WTC11 (cell line): ENCODE results near the gene C19orf53. TPM values are rescaled to one million over a fixed set of nuclear protein-coding genes. Genes with fewer than 3 reads are reported as not detected.
A peak's percentile ranks its signal among the peaks of the same experiment; 100 is the strongest.

ENCODE experiments used
- ATAC-seq: fragments of 200-7000 bp; cut with Tn5 transposase; 2 replicates; pipeline ENCODE4 v1.10.0; 2021; ENCODE audit warnings: mild to moderate bottlenecking, moderate library complexity
- CTCF ChIA-PET: fragments of 300-600 bp; sonication (Branson Sonifier 250); formaldehyde crosslinking; loops from one replicate; lab custom pipeline; 2021; ENCODE audit warnings: antibody characterized with exemption; lab: Charles Lee
- POLR2A ChIA-PET: fragments of 350-600 bp; sonication (Branson Sonifier 250); formaldehyde crosslinking; loops from one replicate; lab custom pipeline; 2021; ENCODE audit warnings: antibody characterized with exemption; lab: Charles Lee
- DNase-seq: peaks from one replicate; pipeline ENCODE4 v3.0.0; 2021; ENCODE audit warnings: low spot score
- H3K27ac Mint-ChIP-seq: 2 replicates; pipeline ENCODE4 v1.8.0; 2021; ENCODE audit warnings: mixed read lengths
- H3K27me3 Mint-ChIP-seq: 2 replicates; pipeline ENCODE4 v1.8.0; 2021; ENCODE audit warnings: low read depth, mild to moderate bottlenecking, moderate library complexity, mixed read lengths
- H3K36me3 Mint-ChIP-seq: 2 replicates; pipeline ENCODE4 v1.8.0; 2021; ENCODE audit warnings: mixed read lengths
- H3K4me1 Mint-ChIP-seq: 2 replicates; pipeline ENCODE4 v1.8.0; 2022; ENCODE audit warnings: mixed read lengths
- H3K4me3 Mint-ChIP-seq: 2 replicates; pipeline ENCODE4 v1.8.0; 2021; ENCODE audit warnings: mild to moderate bottlenecking, moderate library complexity, mixed read lengths
- H3K9me3 Mint-ChIP-seq: 2 replicates; pipeline ENCODE4 v1.8.0; 2021; ENCODE audit warnings: mixed read lengths
- CBFB ChIP-seq: sonication (generic); formaldehyde crosslinking; IDR thresholded peaks from 2 replicates; pipeline ENCODE4 v1.8.1; 2022; ENCODE audit warnings: mild to moderate bottlenecking, low read depth, missing genetic modification reagents
- CREB1 ChIP-seq: sonication (generic); formaldehyde crosslinking; IDR thresholded peaks from 2 replicates; pipeline ENCODE4 v1.8.0; 2023; ENCODE audit warnings: mild to moderate bottlenecking, missing genetic modification reagents
- ELF4 ChIP-seq: sonication (generic); formaldehyde crosslinking; IDR thresholded peaks from 2 replicates; pipeline ENCODE4 v1.8.1; 2022; ENCODE audit warnings: low read depth, mild to moderate bottlenecking, moderate library complexity, missing genetic modification reagents
- EMX1 ChIP-seq: fragments of 250-450 bp; sonication (Bioruptor Pico); IDR thresholded peaks from 2 replicates; pipeline ENCODE4 v1.8.0; 2021; ENCODE audit warnings: mild to moderate bottlenecking
- JAZF1 ChIP-seq: fragments of 250-450 bp; sonication (Bioruptor Pico); IDR thresholded peaks from 2 replicates; pipeline ENCODE4 v1.9.0; 2021; ENCODE audit warnings: moderate library complexity, mild to moderate bottlenecking, inconsistent platforms
- NFE2L1 ChIP-seq: sonication (generic); formaldehyde crosslinking; IDR thresholded peaks from 2 replicates; pipeline ENCODE4 v1.8.1; 2023; ENCODE audit warnings: missing genetic modification reagents
- NFYB ChIP-seq: sonication (generic); formaldehyde crosslinking; conservative IDR thresholded peaks from 2 replicates; pipeline ENCODE4 v1.8.0; 2022; ENCODE audit warnings: low read depth, missing genetic modification reagents
- RORB ChIP-seq: fragments of 250-450 bp; sonication (Bioruptor Pico); IDR thresholded peaks from 2 replicates; pipeline ENCODE4 v1.9.0; 2021; ENCODE audit warnings: mild to moderate bottlenecking
- SMAD3 ChIP-seq: sonication (generic); formaldehyde crosslinking; IDR thresholded peaks from 2 replicates; pipeline ENCODE4 v1.8.0; 2022; ENCODE audit warnings: missing genetic modification reagents, mild to moderate bottlenecking, borderline replicate concordance
- SOX15 ChIP-seq: fragments of 250-450 bp; sonication (Bioruptor Pico); IDR thresholded peaks from 2 replicates; pipeline ENCODE4 v1.9.0; 2021; ENCODE audit warnings: mild to moderate bottlenecking
- SP1 ChIP-seq: sonication (generic); formaldehyde crosslinking; conservative IDR thresholded peaks from 2 replicates; pipeline ENCODE4 v1.8.1; 2022; ENCODE audit warnings: missing genetic modification reagents
- TEAD1 ChIP-seq: sonication (generic); formaldehyde crosslinking; IDR thresholded peaks from 2 replicates; pipeline ENCODE4 v1.8.0; 2022; ENCODE audit warnings: mild to moderate bottlenecking, missing genetic modification reagents
- ZBTB21 ChIP-seq: sonication (generic); formaldehyde crosslinking; IDR thresholded peaks from 2 replicates; pipeline ENCODE4 v1.8.1; 2023; ENCODE audit warnings: mild to moderate bottlenecking, missing genetic modification reagents, borderline replicate concordance
- ZNF232 ChIP-seq: sonication (generic); formaldehyde crosslinking; IDR thresholded peaks from 2 replicates; pipeline ENCODE4 v1.8.0; 2022; ENCODE audit warnings: mild to moderate bottlenecking, missing genetic modification reagents
- ZNF317 ChIP-seq: sonication (generic); formaldehyde crosslinking; IDR thresholded peaks from 2 replicates; pipeline ENCODE4 v1.8.1; 2023; ENCODE audit warnings: low read depth, mild to moderate bottlenecking, moderate library complexity, missing genetic modification reagents, borderline replicate concordance
- ZNF396 ChIP-seq: fragments of 250-450 bp; sonication (Bioruptor Pico); IDR thresholded peaks from 2 replicates; pipeline ENCODE4 v1.8.0; 2021; ENCODE audit warnings: mild to moderate bottlenecking, moderate library complexity, borderline replicate concordance
- ZNF416 ChIP-seq: fragments of 250-450 bp; sonication (Bioruptor Pico); IDR thresholded peaks from 2 replicates; pipeline ENCODE4 v1.9.0; 2021; ENCODE audit warnings: mild to moderate bottlenecking, inconsistent platforms
- total RNA-seq: library from RNA; stranded (reverse); gene quantifications from 3 replicates; pipeline ENCODE4 v1.2.3, GENCODE V29; 2021
- TF ChIP-seq, protein P1 (sequence below): sonication (generic); formaldehyde crosslinking; conservative IDR thresholded peaks from 2 replicates; pipeline ENCODE4 v1.8.1; 2023; ENCODE audit warnings: mild to moderate bottlenecking, low read depth, missing genetic modification reagents, moderate library complexity
- TF ChIP-seq, protein P2 (sequence below): fragments of 250-450 bp; sonication (Bioruptor Pico); IDR thresholded peaks from 2 replicates; pipeline ENCODE4 v2.1.2; 2022; ENCODE audit warnings: mild to moderate bottlenecking, moderate library complexity
- TF ChIP-seq, protein P3 (sequence below): sonication (generic); formaldehyde crosslinking; IDR thresholded peaks from 2 replicates; pipeline ENCODE4 v1.8.1; 2023; ENCODE audit warnings: mild to moderate bottlenecking, moderate library complexity, missing genetic modification reagents
- TF ChIP-seq, protein P4 (sequence below): sonication (generic); formaldehyde crosslinking; IDR thresholded peaks from 2 replicates; pipeline ENCODE4 v1.8.1; 2022; ENCODE audit warnings: low read depth, missing genetic modification reagents, borderline replicate concordance
- TF ChIP-seq, protein P5 (sequence below): fragments of 250-450 bp; sonication (Bioruptor Pico); IDR thresholded peaks from 2 replicates; pipeline ENCODE4 v1.9.0; 2021; ENCODE audit warnings: mild to moderate bottlenecking

C19orf53 gene
- total RNA-seq, 1 experiment from 2014 or later = 102 TPM

DNA sequence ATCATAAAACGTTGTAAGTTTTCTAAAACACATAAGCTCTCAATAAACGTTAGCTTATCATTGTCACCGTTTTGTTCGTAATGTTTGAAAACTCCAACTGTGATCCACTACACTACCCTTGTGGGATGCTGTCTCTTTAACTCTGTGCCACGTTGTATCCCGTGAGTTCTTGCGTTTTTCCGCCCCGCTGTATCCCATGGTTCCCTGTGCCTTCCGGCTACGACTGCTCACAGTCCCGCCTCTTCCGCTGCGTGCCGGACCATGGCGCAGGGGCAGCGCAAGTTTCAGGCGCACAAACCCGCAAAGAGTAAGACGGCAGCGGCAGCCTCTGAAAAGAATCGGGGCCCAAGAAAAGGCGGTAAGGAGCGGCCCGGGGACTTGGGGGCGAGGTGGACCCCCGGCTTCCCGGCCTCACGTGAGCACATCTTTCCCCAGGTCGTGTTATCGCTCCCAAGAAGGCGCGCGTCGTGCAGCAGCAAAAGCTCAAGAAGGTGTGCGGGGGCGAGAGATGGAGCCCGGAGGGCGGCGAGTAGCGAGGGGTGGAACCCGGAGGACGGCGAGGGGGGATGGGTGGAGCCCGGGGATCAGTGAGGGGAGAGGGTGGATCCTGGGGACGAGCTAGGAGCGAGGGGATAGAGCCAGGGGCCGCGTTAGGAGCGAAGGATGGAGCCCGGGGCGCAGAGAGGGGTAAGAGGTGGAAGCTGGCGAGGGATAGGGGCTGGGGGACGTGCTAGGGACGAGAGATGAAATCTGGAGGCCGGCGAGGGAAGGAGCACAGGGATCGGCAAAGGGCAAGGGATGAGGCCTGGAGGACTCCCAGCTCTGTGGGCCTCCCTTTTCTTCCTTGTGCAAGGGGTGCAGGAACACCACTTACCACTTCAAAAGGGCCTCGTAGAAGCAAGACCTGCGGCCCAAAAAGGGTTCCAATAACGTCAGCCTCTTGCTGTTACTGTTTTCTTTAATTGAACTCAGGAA is at the start of gene C19orf53 (continued):
- peak; percentile 90; the same call in 1 of the 2 replicates for TF ChIP-seq TEAD1 (CRISPR knock-in tag)
- TF ChIP-seq NFYB = no peak
- 0 out of 2 replicates have a peak, but pooled peaks have one; percentile 50 for TF ChIP-seq ZNF416 (CRISPR knock-in tag)
- TF ChIP-seq, protein P1, sequence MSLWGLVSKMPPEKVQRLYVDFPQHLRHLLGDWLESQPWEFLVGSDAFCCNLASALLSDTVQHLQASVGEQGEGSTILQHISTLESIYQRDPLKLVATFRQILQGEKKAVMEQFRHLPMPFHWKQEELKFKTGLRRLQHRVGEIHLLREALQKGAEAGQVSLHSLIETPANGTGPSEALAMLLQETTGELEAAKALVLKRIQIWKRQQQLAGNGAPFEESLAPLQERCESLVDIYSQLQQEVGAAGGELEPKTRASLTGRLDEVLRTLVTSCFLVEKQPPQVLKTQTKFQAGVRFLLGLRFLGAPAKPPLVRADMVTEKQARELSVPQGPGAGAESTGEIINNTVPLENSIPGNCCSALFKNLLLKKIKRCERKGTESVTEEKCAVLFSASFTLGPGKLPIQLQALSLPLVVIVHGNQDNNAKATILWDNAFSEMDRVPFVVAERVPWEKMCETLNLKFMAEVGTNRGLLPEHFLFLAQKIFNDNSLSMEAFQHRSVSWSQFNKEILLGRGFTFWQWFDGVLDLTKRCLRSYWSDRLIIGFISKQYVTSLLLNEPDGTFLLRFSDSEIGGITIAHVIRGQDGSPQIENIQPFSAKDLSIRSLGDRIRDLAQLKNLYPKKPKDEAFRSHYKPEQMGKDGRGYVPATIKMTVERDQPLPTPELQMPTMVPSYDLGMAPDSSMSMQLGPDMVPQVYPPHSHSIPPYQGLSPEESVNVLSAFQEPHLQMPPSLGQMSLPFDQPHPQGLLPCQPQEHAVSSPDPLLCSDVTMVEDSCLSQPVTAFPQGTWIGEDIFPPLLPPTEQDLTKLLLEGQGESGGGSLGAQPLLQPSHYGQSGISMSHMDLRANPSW (CRISPR knock-in tag) = no peak
- 0 out of 2 replicates have a peak, but pooled peaks have one; percentile 43 for TF ChIP-seq EMX1 (CRISPR knock-in tag)
- TF ChIP-seq SMAD3 = peak; percentile 75; the same call in 1 of the 2 replicates
- TF ChIP-seq ZBTB21 (CRISPR knock-in tag) = no peak
- TF ChIP-seq SP1 = peak; percentile 100
- TF ChIP-seq, protein P2, sequence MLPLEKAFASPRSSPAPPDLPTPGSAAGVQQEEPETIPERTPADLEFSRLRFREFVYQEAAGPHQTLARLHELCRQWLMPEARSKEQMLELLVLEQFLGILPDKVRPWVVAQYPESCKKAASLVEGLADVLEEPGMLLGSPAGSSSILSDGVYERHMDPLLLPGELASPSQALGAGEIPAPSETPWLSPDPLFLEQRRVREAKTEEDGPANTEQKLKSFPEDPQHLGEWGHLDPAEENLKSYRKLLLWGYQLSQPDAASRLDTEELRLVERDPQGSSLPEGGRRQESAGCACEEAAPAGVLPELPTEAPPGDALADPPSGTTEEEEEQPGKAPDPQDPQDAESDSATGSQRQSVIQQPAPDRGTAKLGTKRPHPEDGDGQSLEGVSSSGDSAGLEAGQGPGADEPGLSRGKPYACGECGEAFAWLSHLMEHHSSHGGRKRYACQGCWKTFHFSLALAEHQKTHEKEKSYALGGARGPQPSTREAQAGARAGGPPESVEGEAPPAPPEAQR (CRISPR knock-in tag) = no peak
- TF ChIP-seq CBFB = peak; percentile 92; the same call in 1 of the 2 replicates
- TF ChIP-seq RORB (CRISPR knock-in tag) = no peak
- TF ChIP-seq, protein P3, sequence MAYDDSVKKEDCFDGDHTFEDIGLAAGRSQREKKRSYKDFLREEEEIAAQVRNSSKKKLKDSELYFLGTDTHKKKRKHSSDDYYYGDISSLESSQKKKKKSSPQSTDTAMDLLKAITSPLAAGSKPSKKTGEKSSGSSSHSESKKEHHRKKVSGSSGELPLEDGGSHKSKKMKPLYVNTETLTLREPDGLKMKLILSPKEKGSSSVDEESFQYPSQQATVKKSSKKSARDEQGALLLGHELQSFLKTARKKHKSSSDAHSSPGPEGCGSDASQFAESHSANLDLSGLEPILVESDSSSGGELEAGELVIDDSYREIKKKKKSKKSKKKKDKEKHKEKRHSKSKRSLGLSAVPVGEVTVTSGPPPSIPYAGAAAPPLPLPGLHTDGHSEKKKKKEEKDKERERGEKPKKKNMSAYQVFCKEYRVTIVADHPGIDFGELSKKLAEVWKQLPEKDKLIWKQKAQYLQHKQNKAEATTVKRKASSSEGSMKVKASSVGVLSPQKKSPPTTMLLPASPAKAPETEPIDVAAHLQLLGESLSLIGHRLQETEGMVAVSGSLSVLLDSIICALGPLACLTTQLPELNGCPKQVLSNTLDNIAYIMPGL (CRISPR knock-in tag) = peak; percentile 66; the same call in 1 of the 2 replicates
- TF ChIP-seq, protein P4, sequence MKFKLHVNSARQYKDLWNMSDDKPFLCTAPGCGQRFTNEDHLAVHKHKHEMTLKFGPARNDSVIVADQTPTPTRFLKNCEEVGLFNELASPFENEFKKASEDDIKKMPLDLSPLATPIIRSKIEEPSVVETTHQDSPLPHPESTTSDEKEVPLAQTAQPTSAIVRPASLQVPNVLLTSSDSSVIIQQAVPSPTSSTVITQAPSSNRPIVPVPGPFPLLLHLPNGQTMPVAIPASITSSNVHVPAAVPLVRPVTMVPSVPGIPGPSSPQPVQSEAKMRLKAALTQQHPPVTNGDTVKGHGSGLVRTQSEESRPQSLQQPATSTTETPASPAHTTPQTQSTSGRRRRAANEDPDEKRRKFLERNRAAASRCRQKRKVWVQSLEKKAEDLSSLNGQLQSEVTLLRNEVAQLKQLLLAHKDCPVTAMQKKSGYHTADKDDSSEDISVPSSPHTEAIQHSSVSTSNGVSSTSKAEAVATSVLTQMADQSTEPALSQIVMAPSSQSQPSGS (CRISPR knock-in tag) = no peak
- peak; percentile 83; the same call in 1 of the 2 replicates for TF ChIP-seq ZNF232
- TF ChIP-seq ELF4 (CRISPR knock-in tag) = no peak
- no peak for TF ChIP-seq NFE2L1 (CRISPR knock-in tag)
- TF ChIP-seq ZNF396 = no peak

DNA sequence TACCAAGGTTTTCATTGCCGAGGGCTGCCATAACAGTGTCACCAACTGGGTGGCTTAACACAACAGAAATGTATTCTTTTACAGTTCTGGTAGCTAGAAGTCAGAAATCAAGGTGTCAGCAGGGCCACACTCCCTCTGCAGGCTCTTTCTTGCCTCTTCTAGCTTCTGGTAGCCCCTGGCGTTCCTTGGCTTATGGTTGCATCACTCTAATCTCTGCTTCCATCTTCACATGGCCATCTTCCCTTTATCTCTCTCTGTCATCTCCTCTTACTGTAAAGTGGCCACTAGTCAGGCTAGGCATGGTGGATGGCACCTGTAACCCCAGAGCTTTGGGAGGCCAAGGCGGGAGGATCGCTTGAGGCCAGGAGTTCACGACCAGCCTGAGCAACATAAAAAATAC is 47.9 kb upstream of the C19orf53 start:
- H3K4me1 Mint-ChIP-seq = peaks cover 8% of the 10 kb centered on the region
- H3K4me3 Mint-ChIP-seq = no peak overlapping the region
- no peaks in the 10 kb centered on the region for H3K9me3 Mint-ChIP-seq
- H3K27me3 Mint-ChIP-seq = no peaks in the 10 kb centered on the region; the same call in 1 of the 2 replicates
- ChIA-PET CTCF (interaction anchor here (0.5 to 2.3 kb wide), 8 partner anchors 9 to 152 kb away, joined by 3 to 12 read pairs (median 3); no protein-coding TSS in a partner anchor), POLR2A (no interaction called here)
- ATAC-seq (no peak), DNase-seq (no peak)
- H3K27ac Mint-ChIP-seq = no peak overlapping the region
- H3K36me3 Mint-ChIP-seq = no peaks in the 10 kb centered on the region
- no peak for TF ChIP-seq EMX1 (CRISPR knock-in tag)
- TF ChIP-seq ZNF317 (CRISPR knock-in tag) = no peak
- no peak for TF ChIP-seq SOX15
- TF ChIP-seq, protein P5, sequence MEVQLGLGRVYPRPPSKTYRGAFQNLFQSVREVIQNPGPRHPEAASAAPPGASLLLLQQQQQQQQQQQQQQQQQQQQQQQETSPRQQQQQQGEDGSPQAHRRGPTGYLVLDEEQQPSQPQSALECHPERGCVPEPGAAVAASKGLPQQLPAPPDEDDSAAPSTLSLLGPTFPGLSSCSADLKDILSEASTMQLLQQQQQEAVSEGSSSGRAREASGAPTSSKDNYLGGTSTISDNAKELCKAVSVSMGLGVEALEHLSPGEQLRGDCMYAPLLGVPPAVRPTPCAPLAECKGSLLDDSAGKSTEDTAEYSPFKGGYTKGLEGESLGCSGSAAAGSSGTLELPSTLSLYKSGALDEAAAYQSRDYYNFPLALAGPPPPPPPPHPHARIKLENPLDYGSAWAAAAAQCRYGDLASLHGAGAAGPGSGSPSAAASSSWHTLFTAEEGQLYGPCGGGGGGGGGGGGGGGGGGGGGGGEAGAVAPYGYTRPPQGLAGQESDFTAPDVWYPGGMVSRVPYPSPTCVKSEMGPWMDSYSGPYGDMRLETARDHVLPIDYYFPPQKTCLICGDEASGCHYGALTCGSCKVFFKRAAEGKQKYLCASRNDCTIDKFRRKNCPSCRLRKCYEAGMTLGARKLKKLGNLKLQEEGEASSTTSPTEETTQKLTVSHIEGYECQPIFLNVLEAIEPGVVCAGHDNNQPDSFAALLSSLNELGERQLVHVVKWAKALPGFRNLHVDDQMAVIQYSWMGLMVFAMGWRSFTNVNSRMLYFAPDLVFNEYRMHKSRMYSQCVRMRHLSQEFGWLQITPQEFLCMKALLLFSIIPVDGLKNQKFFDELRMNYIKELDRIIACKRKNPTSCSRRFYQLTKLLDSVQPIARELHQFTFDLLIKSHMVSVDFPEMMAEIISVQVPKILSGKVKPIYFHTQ (CRISPR knock-in tag) = no peak
- no peak for TF ChIP-seq JAZF1 (CRISPR knock-in tag)
- TF ChIP-seq TEAD1 (CRISPR knock-in tag) = no peak
- TF ChIP-seq CREB1 (CRISPR knock-in tag) = no peak
- no peak for TF ChIP-seq ELF4 (CRISPR knock-in tag)
